Stimulated activated CD8-positive, alpha-beta memory T cell treated with anti-CD3 and anti-CD28 coated beads, Interleukin-15, amount 100 ng/mL, for 1 hour (primary cell): ENCODE results near the gene CCDC127.
"Not testable (repeated sequence)": the region's sequence is repeated elsewhere in the genome, so short reads cannot be mapped to it uniquely, and the experiment has no call there.

ENCODE experiments used
- DNase-seq: peaks from one replicate; pipeline ENCODE4 v3.0.0-alpha.2; 2020; ENCODE audit warnings: low read depth

CCDC127 gene

GRCh38 chr5:204001-204400 is 14.0 kb downstream of the CCDC127 start:
- DNase-seq, result no peak

- no peak for DNase-seq
These were observed 14.6 kb downstream of the CCDC127 start for GRCh38 chr5:203246-203930.

GRCh38 chr5:201672-202071 is 16.3 kb downstream of the CCDC127 start:
- DNase-seq, result no peak

- DNase-seq, result no peak
These were observed 17.0 kb downstream of the CCDC127 start for GRCh38 chr5:200985-201384.

- DNase-seq, result no peak
These were observed 17.9 kb downstream of the CCDC127 start for GRCh38 chr5:199950-200645.

- no peak for DNase-seq
These were observed 18.6 kb downstream of the CCDC127 start for GRCh38 chr5:199197-199949.

- no peak for DNase-seq
These were observed 19.3 kb downstream of the CCDC127 start for GRCh38 chr5:198516-199196.

GRCh38 chr5:197892-198489 is 20.0 kb downstream of the CCDC127 start:
- DNase-seq, result no peak

- not testable (repeated sequence) for DNase-seq
These were observed 20.9 kb downstream of the CCDC127 start for GRCh38 chr5:197031-197430.

GRCh38 chr5:196350-196749 is 21.6 kb downstream of the CCDC127 start:
- DNase-seq, result no peak

GRCh38 chr5:195401-196160 is 22.4 kb downstream of the CCDC127 start:
- DNase-seq, result no peak

GRCh38 chr5:194603-195209 is 23.2 kb downstream of the CCDC127 start:
- DNase-seq, result no peak

- no peak for DNase-seq
These were observed 23.9 kb downstream of the CCDC127 start for GRCh38 chr5:194102-194501.

- DNase-seq, result no peak
These were observed 24.8 kb downstream of the CCDC127 start for GRCh38 chr5:192970-193831.

- no peak for DNase-seq
These were observed 25.3 kb downstream of the CCDC127 start for GRCh38 chr5:192691-192969.

GRCh38 chr5:191949-192690 is 25.8 kb downstream of the CCDC127 start:
- DNase-seq, result no peak

- DNase-seq, result no peak
These were observed 26.7 kb downstream of the CCDC127 start, which contains the start of gene LRRC14B for GRCh38 chr5:191036-191948. Gene LRRC14B (plus strand): TSS chr5:191495. CDS start chr5:191539, 44 bp downstream.

- DNase-seq, result no peak
These were observed 27.5 kb downstream of the CCDC127 start for GRCh38 chr5:190366-191035.
